Measurements from ENCODE around the gene FCHSD2. TPM values are rescaled to one million over a fixed set of nuclear protein-coding genes. Genes with fewer than 3 reads are reported as not detected.

FCHSD2 gene
- total and polyA plus RNA-seq, 2 of the 8 experiments (the other 6 are each of a cell fraction or from before 2014, with no cell fraction given): 4.1 to 7.8 TPM

GRCh38 chr11:73190557-73190885 is 48.4 kb upstream of the FCHSD2 start:
- no peak for FAIRE-seq
- no peak overlapping the region for H3K4me3 ChIP-seq (ENCODE audit: extremely low read depth in 1 of 4, insufficient read depth in 2 of 4, low read depth in 3 of 4, low read length in 4 of 4)
- no peak overlapping the region for H3K23ac ChIP-seq (ENCODE audit: insufficient read length)
- H3K27me3 ChIP-seq (replicated peaks in 1 of 4; ENCODE audit: control insufficient read depth in 3 of 4, extremely low read depth in 1 of 4, insufficient read depth in 3 of 4, low read length in 3 of 4): no peaks in the 10 kb centered on the region
- H2BK5ac ChIP-seq (ENCODE audit: low read depth, low read length): no peak overlapping the region
- no peak overlapping the region; the same call in 1 of the 2 replicates for H3K18ac ChIP-seq (ENCODE audit: extremely low read depth, low read length)
- no peak overlapping the region for H4K91ac ChIP-seq (replicated peaks; ENCODE audit: insufficient read length, low read length)
- H3K79me2 ChIP-seq (ENCODE audit: control insufficient read depth in 1 of 2, insufficient read depth in 2 of 2, low read length in 2 of 2): no peaks in the 10 kb centered on the region
- H3K36me3 ChIP-seq (ENCODE audit: control insufficient read depth in 2 of 4, insufficient read depth in 4 of 4, low read length in 3 of 4): no peaks in the 10 kb centered on the region
- H3K9ac ChIP-seq (replicated peaks in 1 of 4; ENCODE audit: extremely low read depth in 1 of 4, low read depth in 3 of 4, low read length in 3 of 4): no peak overlapping the region
- no peak overlapping the region for H4K5ac ChIP-seq (ENCODE audit: insufficient read length, low read depth, low read length)
- no peak overlapping the region for H2BK12ac ChIP-seq (ENCODE audit: low read depth, low read length)
- H2AFZ ChIP-seq (ENCODE audit: low read length): no peak overlapping the region
- H3K4ac ChIP-seq (replicated peaks; ENCODE audit: insufficient read length, low read depth, low read length): no peak overlapping the region
- H4K20me1 ChIP-seq (replicated peaks in 1 of 2; ENCODE audit: control insufficient read depth in 1 of 2, insufficient read depth in 2 of 2, low read length in 2 of 2): no peaks in the 10 kb centered on the region
- ChIA-PET POLR2A (ENCODE audit: partially characterized antibody) (no interaction called here), CTCF (ENCODE audit: partially characterized antibody) (interaction anchor here (0.7 to 14.5 kb wide), 4 partner anchors 10 to 99 kb away, joined by 3 to 451 read pairs (median 6); no protein-coding TSS in a partner anchor)
- 0 out of 2 replicates have a peak overlapping the region, but pooled peaks have one; percentile 61 for H2BK15ac ChIP-seq (ENCODE audit: low read length)
- no peaks in the 10 kb centered on the region for H3K79me1 ChIP-seq (ENCODE audit: low read depth, low read length)
- no peak overlapping the region for H2BK20ac ChIP-seq (ENCODE audit: low read length)
- H3K14ac ChIP-seq (ENCODE audit: insufficient read length): no peak overlapping the region
- no peak for DNase-seq (ENCODE audit: low read depth in 1 of 2, low spot score in 2 of 2)
- no peak overlapping the region for H3K56ac ChIP-seq (replicated peaks; ENCODE audit: insufficient read length, low read depth, low read length)
- H3K27ac ChIP-seq (ENCODE audit: low read depth, low read length): no peak overlapping the region
- H2BK120ac ChIP-seq (replicated peaks; ENCODE audit: low read depth, low read length): no peak overlapping the region
- no peak overlapping the region for H3K4me2 ChIP-seq (ENCODE audit: insufficient read depth in 1 of 2, low read depth in 2 of 2, low read length in 2 of 2)
- no peak overlapping the region for H4K8ac ChIP-seq (ENCODE audit: extremely low read depth, insufficient read depth, low read length)
- 81% methylated on average over 3 of the region's 3 CpGs; no CpG with 5 or more reads in 1 of the 2 experiments for WGBS, 2 experiments (ENCODE audit: extremely low coverage in 1 of 2, insufficient coverage in 1 of 2, insufficient read length in 1 of 2, insufficient replicate concordance in 2 of 2, low coverage in 1 of 2, low lambda C conversion rate in 2 of 2, missing lambda C conversion rate in 1 of 2)
- H3K9me3 ChIP-seq (ENCODE audit: insufficient read depth in 2 of 2, low read depth in 1 of 2, low read length in 1 of 2): no peaks in the 10 kb centered on the region
- H3K23me2 ChIP-seq (ENCODE audit: low read depth, low read length): no peaks in the 10 kb centered on the region
- no peak for TF ChIP-seq YY1 (IDR thresholded peaks at IDR 0.05; ENCODE audit: low read depth, low read length)
- TF ChIP-seq RFX5 (IDR thresholded peaks at IDR 0.05; ENCODE audit: borderline replicate concordance, low read depth, low read length): no peak
- TF ChIP-seq EZH2 (IDR thresholded peaks at IDR 0.05; ENCODE audit: low read depth, low read length, severe bottlenecking): no peak
- TF ChIP-seq BCL11A (IDR thresholded peaks at IDR 0.05; ENCODE audit: low read depth in 2 of 2, low read length in 2 of 2): no peak
- TF ChIP-seq CEBPB (IDR thresholded peaks at IDR 0.05; ENCODE audit: low read depth, low read length): no peak
- no peak for TF ChIP-seq CTBP2 (IDR thresholded peaks at IDR 0.05; ENCODE audit: borderline replicate concordance, insufficient read depth, insufficient read length, low read length)
- H2AK5ac ChIP-seq (ENCODE audit: low read depth, low read length): no peak overlapping the region
- H3K4me1 ChIP-seq (replicated peaks in 1 of 4; ENCODE audit: control insufficient read depth in 3 of 4, insufficient read depth in 4 of 4, low read length in 3 of 4): no peaks in the 10 kb centered on the region
